SU-DHL-6 (cell line): ENCODE data around the gene DRGX.

Source experiments
- EZH2phosphoT487 ChIP-seq: fragments of 200-600 bp; sonication (generic), shearing (Covaris generic); conservative IDR thresholded peaks from 2 replicates; pipeline ENCODE4 v1.6.1; 2018; ENCODE audit warnings: mild to moderate bottlenecking, antibody characterized with exemption, low read length, moderate library complexity, mixed read lengths
- TF ChIP-seq, protein P1 (sequence below): fragments of 200-600 bp; sonication (generic); IDR thresholded peaks from one replicate; pipeline ENCODE4 v1.5.1; 2017; ENCODE audit warnings: antibody characterized with exemption, mild to moderate bottlenecking, low read length, moderate library complexity; ENCODE audit not compliant: insufficient read depth, poor library complexity, severe bottlenecking

DNA sequence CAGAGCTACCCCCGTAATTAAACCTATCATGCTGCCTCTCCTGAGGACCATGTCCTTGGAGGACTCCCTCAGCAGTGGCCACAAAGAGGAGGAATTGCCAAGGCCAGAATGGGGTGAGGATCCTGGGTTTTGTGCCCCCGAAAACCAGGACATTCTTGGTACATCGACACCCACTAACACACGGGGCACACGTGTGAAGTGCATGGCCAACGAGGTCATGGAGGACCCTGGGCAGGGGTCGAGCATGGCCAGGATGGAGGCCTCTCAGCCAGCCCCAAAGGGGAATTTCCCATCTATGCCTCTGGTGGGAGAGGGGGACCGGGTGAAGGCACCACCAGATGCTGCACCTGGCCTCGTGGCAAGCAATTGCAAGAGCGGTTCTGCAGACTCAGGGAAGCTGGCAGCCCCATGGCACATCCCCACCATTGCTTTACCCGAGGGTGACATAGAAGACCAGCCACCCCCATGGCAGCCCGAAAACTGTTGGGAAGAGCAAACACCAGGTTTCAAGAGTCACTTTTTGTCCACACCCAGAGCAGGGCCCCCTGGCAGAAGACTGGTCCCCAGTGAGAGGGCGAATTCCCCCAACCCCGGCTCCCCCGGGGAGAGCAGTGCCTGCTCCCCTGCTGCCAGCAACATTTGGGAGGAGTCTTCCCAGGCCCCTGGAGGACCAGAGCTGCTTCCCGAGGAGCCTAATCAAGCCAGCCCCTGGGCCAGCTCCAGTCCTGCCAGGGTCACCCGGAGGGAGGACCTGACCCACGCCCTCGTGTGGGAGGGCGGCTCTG is 70.6 kb downstream of the DRGX start:
- TF ChIP-seq, protein P1, sequence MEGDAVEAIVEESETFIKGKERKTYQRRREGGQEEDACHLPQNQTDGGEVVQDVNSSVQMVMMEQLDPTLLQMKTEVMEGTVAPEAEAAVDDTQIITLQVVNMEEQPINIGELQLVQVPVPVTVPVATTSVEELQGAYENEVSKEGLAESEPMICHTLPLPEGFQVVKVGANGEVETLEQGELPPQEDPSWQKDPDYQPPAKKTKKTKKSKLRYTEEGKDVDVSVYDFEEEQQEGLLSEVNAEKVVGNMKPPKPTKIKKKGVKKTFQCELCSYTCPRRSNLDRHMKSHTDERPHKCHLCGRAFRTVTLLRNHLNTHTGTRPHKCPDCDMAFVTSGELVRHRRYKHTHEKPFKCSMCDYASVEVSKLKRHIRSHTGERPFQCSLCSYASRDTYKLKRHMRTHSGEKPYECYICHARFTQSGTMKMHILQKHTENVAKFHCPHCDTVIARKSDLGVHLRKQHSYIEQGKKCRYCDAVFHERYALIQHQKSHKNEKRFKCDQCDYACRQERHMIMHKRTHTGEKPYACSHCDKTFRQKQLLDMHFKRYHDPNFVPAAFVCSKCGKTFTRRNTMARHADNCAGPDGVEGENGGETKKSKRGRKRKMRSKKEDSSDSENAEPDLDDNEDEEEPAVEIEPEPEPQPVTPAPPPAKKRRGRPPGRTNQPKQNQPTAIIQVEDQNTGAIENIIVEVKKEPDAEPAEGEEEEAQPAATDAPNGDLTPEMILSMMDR: no peak
- no peak for TF ChIP-seq EZH2phosphoT487
